Stimulated activated CD4-positive, alpha-beta T cell treated with anti-CD3 and anti-CD28 coated beads, TNF-alpha, amount 100 ng/mL, for 48 hours (primary cell): ENCODE measurements around the gene SH2D3C.

ENCODE experiments used
- DNase-seq, 3 donors: peaks; one replicate each; pipeline ENCODE4 v3.0.0-alpha.2; 2020; ENCODE audit warnings: low read depth in 3 of 3

Gene SH2D3C

GRCh38 chr9:127722055-127722745 is 56.3 kb downstream of the SH2D3C start:
- no peak for DNase-seq

- no peak for DNase-seq
Observed at GRCh38 chr9:127721391-127721821, 57.1 kb downstream of the SH2D3C start.

- no peak for DNase-seq
Observed at GRCh38 chr9:127720865-127721227, 57.6 kb downstream of the SH2D3C start.

- DNase-seq, result no peak
Observed at GRCh38 chr9:127720031-127720864, 58.2 kb downstream of the SH2D3C start.

GRCh38 chr9:127717766-127718165 is 60.7 kb downstream of the SH2D3C start:
- no peak for DNase-seq

- DNase-seq, result no peak
Observed at GRCh38 chr9:127716412-127716811, 62.1 kb downstream of the SH2D3C start.

GRCh38 chr9:127715470-127716337 is 62.8 kb downstream of the SH2D3C start, which contains the start of the genes PTRH1 and TTC16:
Gene PTRH1, minus strand, starts transcription at chr9:127715663. Its CDS starts 24 bp downstream, at chr9:127715639.
Gene TTC16, plus strand, starts transcription at chr9:127716079. Its CDS starts 67 bp downstream, at chr9:127716146.
- peak; percentile 92 to 99 (median 97) for DNase-seq

- no peak for DNase-seq
Observed at GRCh38 chr9:127714951-127715469, 63.5 kb downstream of the SH2D3C start.

GRCh38 chr9:127714020-127714750 is 64.3 kb downstream of the SH2D3C start:
- DNase-seq, result no peak

- no peak for DNase-seq
Observed at GRCh38 chr9:127712867-127713266, 65.6 kb downstream of the SH2D3C start.

- no peak for DNase-seq
Observed at GRCh38 chr9:127712371-127712770, 66.1 kb downstream of the SH2D3C start.

- no peak for DNase-seq
Observed at GRCh38 chr9:127711831-127712274, 66.6 kb downstream of the SH2D3C start.

- no peak for DNase-seq
Observed at GRCh38 chr9:127711226-127711701, 67.2 kb downstream of the SH2D3C start.

GRCh38 chr9:127710204-127710783 is 68.2 kb downstream of the SH2D3C start:
- DNase-seq, result no peak

- no peak for DNase-seq
Observed at GRCh38 chr9:127708952-127709587, 69.4 kb downstream of the SH2D3C start.

- peak in 1 of 3 donors; percentile 19 for DNase-seq
Observed at GRCh38 chr9:127707766-127708165, 70.7 kb downstream of the SH2D3C start.

GRCh38 chr9:127706836-127707241 is 71.6 kb downstream of the SH2D3C start, which contains the start of gene CFAP157:
Gene CFAP157, plus strand, starts transcription at chr9:127706988. Its CDS starts 44 bp downstream, at chr9:127707032.
- no peak for DNase-seq

- DNase-seq, result no peak
Observed at GRCh38 chr9:127705577-127706379, 72.7 kb downstream of the SH2D3C start.
